Neural crest cell (in vitro differentiated cells): ENCODE measurements around the gene NCLN. TPM values are rescaled to one million over a fixed set of nuclear protein-coding genes. Genes with fewer than 3 reads are reported as not detected.

Experiments used
- DNase-seq: peaks from one replicate; pipeline ENCODE4 v3.0.0; 2021; ENCODE audit warnings: low read depth, mixed read lengths, low spot score
- H3K27ac Mint-ChIP-seq: one replicate; pipeline ENCODE4 v1.8.0; 2021; ENCODE audit warnings: mild to moderate bottlenecking, mixed read lengths; ENCODE audit not compliant: unreplicated experiment
- H3K27me3 Mint-ChIP-seq: 2 replicates; pipeline ENCODE4 v1.8.0; 2021; ENCODE audit warnings: low read depth, mild to moderate bottlenecking, mixed read lengths
- H3K36me3 Mint-ChIP-seq: 2 replicates; pipeline ENCODE4 v1.8.0; 2021; ENCODE audit warnings: low read depth, mild to moderate bottlenecking, mixed read lengths
- H3K4me1 Mint-ChIP-seq: 2 replicates; pipeline ENCODE4 v1.8.0; 2021; ENCODE audit warnings: mixed read lengths
- H3K4me3 Mint-ChIP-seq: one replicate; pipeline ENCODE4 v1.8.0; 2021; ENCODE audit warnings: mild to moderate bottlenecking, mixed read lengths
- H3K9me3 Mint-ChIP-seq: 2 replicates; pipeline ENCODE4 v1.8.0; 2021; ENCODE audit warnings: mixed read lengths
- total RNA-seq: library from RNA; stranded (reverse); gene quantifications from 2 replicates; pipeline ENCODE4 v1.2.1, GENCODE V29; 2021
- TF ChIP-seq, protein P1 (sequence below): fragments of 200-600 bp; sonication (generic); conservative IDR thresholded peaks from 2 replicates; pipeline ENCODE4 v1.5.0; 2021; ENCODE audit warnings: antibody characterized with exemption, mild to moderate bottlenecking

Gene NCLN
- total RNA-seq, 1 donor from 2014 or later, result 84.1 TPM

DNA sequence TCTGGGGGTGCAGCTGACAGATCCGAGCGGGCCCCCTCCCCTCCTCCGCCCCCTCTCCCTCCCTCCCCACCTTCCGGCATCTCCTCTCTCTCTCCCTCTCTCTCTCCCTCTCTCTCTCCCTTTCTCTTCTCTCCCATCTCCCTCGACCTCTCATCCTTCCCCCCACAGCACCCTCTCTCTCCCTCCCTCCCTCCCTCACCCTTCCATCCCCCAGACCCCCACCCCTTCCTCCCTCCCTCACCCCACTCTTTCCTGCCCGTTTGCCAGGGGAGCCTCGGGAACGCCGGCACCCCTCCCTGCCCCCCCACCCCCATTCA is 39.4 kb downstream of the NCLN start:
- Mint-ChIP-seq H3K4me3 (no peak overlapping the region), H3K4me1 (no peaks in the 10 kb centered on the region), H3K27me3 (peaks cover 41% of the 10 kb centered on the region), H3K36me3 (no peaks in the 10 kb centered on the region), H3K27ac (no peak overlapping the region), H3K9me3 (no peaks in the 10 kb centered on the region)
- no peak for DNase-seq
- TF ChIP-seq, protein P1, sequence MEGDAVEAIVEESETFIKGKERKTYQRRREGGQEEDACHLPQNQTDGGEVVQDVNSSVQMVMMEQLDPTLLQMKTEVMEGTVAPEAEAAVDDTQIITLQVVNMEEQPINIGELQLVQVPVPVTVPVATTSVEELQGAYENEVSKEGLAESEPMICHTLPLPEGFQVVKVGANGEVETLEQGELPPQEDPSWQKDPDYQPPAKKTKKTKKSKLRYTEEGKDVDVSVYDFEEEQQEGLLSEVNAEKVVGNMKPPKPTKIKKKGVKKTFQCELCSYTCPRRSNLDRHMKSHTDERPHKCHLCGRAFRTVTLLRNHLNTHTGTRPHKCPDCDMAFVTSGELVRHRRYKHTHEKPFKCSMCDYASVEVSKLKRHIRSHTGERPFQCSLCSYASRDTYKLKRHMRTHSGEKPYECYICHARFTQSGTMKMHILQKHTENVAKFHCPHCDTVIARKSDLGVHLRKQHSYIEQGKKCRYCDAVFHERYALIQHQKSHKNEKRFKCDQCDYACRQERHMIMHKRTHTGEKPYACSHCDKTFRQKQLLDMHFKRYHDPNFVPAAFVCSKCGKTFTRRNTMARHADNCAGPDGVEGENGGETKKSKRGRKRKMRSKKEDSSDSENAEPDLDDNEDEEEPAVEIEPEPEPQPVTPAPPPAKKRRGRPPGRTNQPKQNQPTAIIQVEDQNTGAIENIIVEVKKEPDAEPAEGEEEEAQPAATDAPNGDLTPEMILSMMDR, result no peak

DNA sequence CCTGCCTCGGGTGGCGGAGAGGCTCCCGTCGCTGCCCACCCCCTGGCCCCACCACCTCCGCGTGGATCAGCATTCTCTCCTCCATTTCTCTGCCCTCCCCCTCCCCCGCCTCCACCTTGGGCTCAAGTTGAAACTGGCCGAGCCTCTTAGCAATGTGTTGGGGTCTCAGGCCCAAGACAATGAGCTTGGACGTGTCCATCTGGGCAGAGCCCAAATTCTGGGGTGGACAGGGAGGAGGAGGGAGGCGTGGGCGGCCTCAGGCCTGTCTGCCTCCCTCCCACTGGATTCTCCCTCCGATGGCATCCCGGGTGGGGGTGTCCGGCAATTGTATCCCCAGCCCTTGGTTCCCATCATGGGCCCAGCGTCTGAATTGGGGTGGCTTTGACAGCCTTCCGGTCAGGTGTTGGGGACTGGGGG is 40.0 kb downstream of the NCLN start:
- no peak for DNase-seq
- H3K9me3 Mint-ChIP-seq, result no peaks in the 10 kb centered on the region
- H3K27me3 Mint-ChIP-seq, result peaks cover 40% of the 10 kb centered on the region
- no peaks in the 10 kb centered on the region for H3K36me3 Mint-ChIP-seq
- TF ChIP-seq, protein P1, result no peak
- no peak overlapping the region for H3K4me3 Mint-ChIP-seq
- no peaks in the 10 kb centered on the region for H3K4me1 Mint-ChIP-seq
- no peak overlapping the region for H3K27ac Mint-ChIP-seq

DNA sequence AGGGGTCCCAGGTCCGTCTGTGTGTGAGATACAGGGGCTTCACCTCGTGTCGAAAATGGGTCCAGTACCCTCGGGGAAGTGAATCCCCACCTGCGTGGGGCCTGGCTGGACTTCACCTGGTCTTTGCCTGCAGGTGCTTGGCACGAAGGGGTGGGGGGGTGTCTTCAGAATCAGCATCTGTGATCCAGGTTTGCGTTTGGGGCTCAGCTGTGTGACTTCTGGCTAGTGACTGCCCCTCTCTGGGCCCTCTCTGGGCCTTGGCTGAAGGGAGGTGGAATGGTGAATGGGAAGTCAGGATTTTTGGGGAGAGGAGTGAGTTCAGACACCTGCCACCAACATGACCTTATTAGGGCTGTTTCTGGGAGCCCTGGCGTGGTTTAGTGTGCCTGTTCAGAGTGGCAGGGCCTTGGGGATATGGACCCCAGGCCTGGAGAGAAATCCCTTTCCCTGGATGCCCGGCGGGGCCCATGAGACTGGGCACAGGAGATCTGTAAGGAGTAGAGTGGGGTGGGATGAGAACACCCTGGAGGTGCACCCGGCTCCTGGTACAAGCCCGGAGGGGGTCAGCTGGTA is 41.4 kb downstream of the NCLN start:
- H3K4me3 Mint-ChIP-seq, result no peak overlapping the region
- DNase-seq, result no peak
- no peaks in the 10 kb centered on the region for H3K36me3 Mint-ChIP-seq

DNA sequence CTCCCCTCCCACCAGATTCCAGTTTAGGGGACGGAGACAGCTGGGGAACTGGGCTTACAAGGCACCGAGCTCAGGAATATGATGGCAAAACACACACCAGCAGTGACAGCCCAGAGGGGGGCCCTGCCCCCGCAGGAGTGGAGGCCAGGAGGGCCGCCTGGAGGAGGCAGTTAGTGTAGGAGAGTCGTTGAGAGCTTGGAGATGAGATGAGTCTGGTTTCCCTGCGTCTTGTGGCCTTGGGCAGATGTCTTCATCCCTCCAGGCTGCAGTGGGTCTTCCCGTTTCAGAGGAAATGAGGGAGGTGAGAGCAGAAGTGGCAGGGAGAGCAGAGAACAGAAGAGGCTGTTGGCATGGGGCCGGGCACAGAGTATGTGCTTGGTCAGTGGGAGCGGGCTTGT is 43.6 kb downstream of the NCLN start:
- TF ChIP-seq, protein P1, result no peak
- no peaks in the 10 kb centered on the region for H3K4me1 Mint-ChIP-seq
- peaks cover 44% of the 10 kb centered on the region for H3K27me3 Mint-ChIP-seq
- H3K4me3 Mint-ChIP-seq, result no peak overlapping the region
- H3K27ac Mint-ChIP-seq, result no peak overlapping the region
- H3K36me3 Mint-ChIP-seq, result no peaks in the 10 kb centered on the region
- no peak for DNase-seq
- no peaks in the 10 kb centered on the region for H3K9me3 Mint-ChIP-seq

More for the DNA sequence above, 41.4 kb downstream of the NCLN start:
- Mint-ChIP-seq H3K4me1 (no peaks in the 10 kb centered on the region), H3K27ac (no peak overlapping the region), H3K27me3 (peaks cover 42% of the 10 kb centered on the region), H3K9me3 (no peaks in the 10 kb centered on the region)
- TF ChIP-seq, protein P1, result no peak

DNA sequence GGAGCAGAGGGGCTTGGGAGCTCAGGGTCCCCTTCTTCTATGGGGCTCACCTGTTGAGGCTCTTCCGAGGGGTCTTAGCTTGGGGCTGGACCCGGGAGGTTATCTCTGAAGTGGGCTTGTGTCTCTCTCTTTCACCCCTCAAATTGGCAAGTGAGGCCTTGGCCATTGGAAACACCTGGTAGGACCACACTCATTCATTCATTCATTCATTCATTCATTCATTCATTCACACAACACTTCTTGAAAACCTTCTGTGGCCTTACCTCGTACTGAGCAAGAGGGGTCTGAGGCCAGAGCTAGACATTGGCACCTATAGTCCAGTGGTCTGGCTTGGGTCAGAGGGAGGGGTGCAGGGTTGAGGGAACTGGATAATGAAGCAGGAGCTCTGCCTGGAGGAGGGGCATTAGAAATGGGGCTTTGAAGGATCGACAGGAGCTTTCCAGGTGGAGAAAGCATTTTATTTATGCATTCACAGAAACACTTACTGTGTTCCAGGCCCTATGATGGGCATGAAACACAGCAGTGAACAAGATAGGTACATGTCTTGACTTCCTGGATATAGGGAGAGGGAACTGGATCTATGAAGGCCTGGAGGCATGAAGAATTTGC is 44.3 kb downstream of the NCLN start:
- no peak overlapping the region for H3K27ac Mint-ChIP-seq
- TF ChIP-seq, protein P1, result no peak
- no peaks in the 10 kb centered on the region for H3K36me3 Mint-ChIP-seq
- no peak overlapping the region for H3K4me3 Mint-ChIP-seq
- H3K9me3 Mint-ChIP-seq, result no peaks in the 10 kb centered on the region
- peaks cover 49% of the 10 kb centered on the region for H3K27me3 Mint-ChIP-seq
- H3K4me1 Mint-ChIP-seq, result no peaks in the 10 kb centered on the region
- no peak for DNase-seq
